SK-N-SH treated with all-trans-retinoic acid at 6 μM for 48 hours (cell line): ENCODE data around the gene TMEM131.

Experiments used
- ARNTL ChIP-seq: fragments of 450-650 bp; formaldehyde crosslinking; IDR thresholded peaks from 2 replicates; pipeline ENCODE4 v1.5.0; 2020; ENCODE audit warnings: low read depth, mild to moderate bottlenecking, moderate library complexity, borderline replicate concordance
- BACH2 ChIP-seq: fragments of 250-450 bp; sonication (Bioruptor Pico); IDR thresholded peaks from 2 replicates; pipeline ENCODE4 v1.9.0; 2021; ENCODE audit warnings: mild to moderate bottlenecking, borderline replicate concordance
- CREB5 ChIP-seq: fragments of 250-450 bp; sonication (Bioruptor Pico); IDR thresholded peaks from 2 replicates; pipeline ENCODE4 v1.5.1; 2020; ENCODE audit warnings: low read depth, mild to moderate bottlenecking, moderate library complexity
- CSRNP3 ChIP-seq: fragments of 250-450 bp; sonication (Bioruptor Pico); IDR thresholded peaks from 2 replicates; pipeline ENCODE4 v1.5.1; 2021; ENCODE audit warnings: mild to moderate bottlenecking, moderate library complexity
- GLIS3 ChIP-seq: fragments of 250-450 bp; sonication (Bioruptor Pico); IDR thresholded peaks from 2 replicates; pipeline ENCODE4 v1.5.0; 2020; ENCODE audit warnings: mild to moderate bottlenecking, moderate library complexity
- ISL1 ChIP-seq: fragments of 250-450 bp; sonication (Bioruptor Pico); IDR thresholded peaks from 2 replicates; pipeline ENCODE4 v2.1.2; 2022; ENCODE audit warnings: mild to moderate bottlenecking, moderate library complexity
- PATZ1 ChIP-seq: fragments of 250-450 bp; sonication (Bioruptor Pico); IDR thresholded peaks from 2 replicates; pipeline ENCODE4 v1.8.0; 2020; ENCODE audit warnings: mild to moderate bottlenecking, moderate library complexity, borderline replicate concordance
- ZFP3 ChIP-seq: fragments of 250-450 bp; sonication (Bioruptor Pico); IDR thresholded peaks from 2 replicates; pipeline ENCODE4 v1.5.0; 2020; ENCODE audit warnings: mild to moderate bottlenecking, moderate library complexity
- ZFP30 ChIP-seq: fragments of 450-650 bp; formaldehyde crosslinking; IDR thresholded peaks from 2 replicates; pipeline ENCODE4 v1.5.0; 2022; ENCODE audit warnings: mild to moderate bottlenecking, moderate library complexity
- ZNF70 ChIP-seq: fragments of 450-650 bp; formaldehyde crosslinking; IDR thresholded peaks from 2 replicates; pipeline ENCODE4 v1.5.0; 2020; ENCODE audit warnings: mild to moderate bottlenecking, moderate library complexity

DNA sequence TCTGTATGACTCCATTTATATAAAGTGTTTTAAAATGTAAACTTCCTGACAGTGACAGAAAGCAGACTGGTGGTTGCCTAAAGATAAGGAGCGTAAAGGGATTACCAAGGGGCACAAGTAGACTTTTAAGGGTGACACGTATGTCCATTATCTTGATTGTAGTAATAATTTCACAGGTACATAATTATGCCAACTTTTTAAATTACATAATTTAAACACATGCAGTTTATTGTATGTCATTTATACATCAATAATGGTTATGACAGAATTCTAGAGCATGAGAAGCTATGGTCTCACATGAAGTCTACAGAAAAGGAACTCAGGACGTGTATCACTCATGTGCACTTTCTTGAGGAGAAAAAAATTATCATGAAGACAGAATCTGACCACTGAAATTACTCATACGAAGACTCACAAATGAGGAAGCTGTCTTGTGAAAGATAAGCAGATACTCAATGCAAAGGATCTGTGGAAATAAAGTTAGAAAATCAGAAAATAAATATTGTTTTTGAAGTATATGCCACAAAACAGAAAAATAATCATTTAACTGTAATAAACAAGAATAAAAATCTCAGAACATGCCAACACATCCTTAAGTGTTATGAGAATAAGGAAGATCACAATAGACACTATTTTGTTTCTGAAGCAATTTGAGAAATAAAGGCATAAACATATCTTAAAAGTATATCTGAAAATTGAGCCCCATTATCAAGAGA, 84.4 kb downstream of the TMEM131 start:
- no peak for TF ChIP-seq PATZ1 (CRISPR knock-in tag)
- no peak for TF ChIP-seq CREB5 (CRISPR knock-in tag)
- no peak for TF ChIP-seq ZFP30 (CRISPR knock-in tag)
- TF ChIP-seq ISL1 (CRISPR knock-in tag), result no peak
- no peak for TF ChIP-seq BACH2
- TF ChIP-seq GLIS3 (CRISPR knock-in tag), result no peak
- no peak for TF ChIP-seq ARNTL (CRISPR knock-in tag)
- no peak for TF ChIP-seq CSRNP3 (CRISPR knock-in tag)
- TF ChIP-seq ZFP3, result no peak
- TF ChIP-seq ZNF70 (CRISPR knock-in tag), result no peak
